Measurements from ENCODE around the gene TRIOBP. TPM values are rescaled to one million over a fixed set of nuclear protein-coding genes. Genes with fewer than 3 reads are reported as not detected.
A peak's percentile ranks its signal among the peaks of the same experiment; 100 is the strongest.
"Not testable (repeated sequence)": the region's sequence is repeated elsewhere in the genome, so short reads cannot be mapped to it uniquely, and the experiment has no call there.

Gene TRIOBP
- total and polyA plus RNA-seq, 7 donors: 51.7 to 140 (median 82.8) TPM

- Histone ChIP-seq H3K4me3 (no peak overlapping the region), H3K9me3 (no peaks in the 10 kb centered on the region), H3K4me1 (peaks cover 0 to 12% (median 10%) of the 10 kb centered on the region in 4 donors), H3K27ac (no peak overlapping the region), H3K27me3 (no peaks in the 10 kb centered on the region), H3K36me3 (no peaks in the 10 kb centered on the region)
- 69 to 72% methylated on average over 14 of the region's 14 CpGs for WGBS, 2 donors
- intact Hi-C loops (cut with DNase I): no loop called here
- no peak for DNase-seq
- TF ChIP-seq POLR2AphosphoS5 (IDR thresholded peaks at IDR 0.05) (no peak), POLR2A (IDR thresholded peaks at IDR 0.05) (no peak), CTCF (IDR thresholded peaks at IDR 0.05) (no peak), EP300 (IDR thresholded peaks at IDR 0.05) (no peak)
Observed at GRCh38 chr22:37797874-37798500, 101.1 kb downstream of the TRIOBP start.

GRCh38 chr22:37799979-37800378 is 103.1 kb downstream of the TRIOBP start:
- peaks cover 0 to 29% (median 23%) of the 10 kb centered on the region in 4 donors for H3K4me1 ChIP-seq
- DNase-seq, H3K36me3 ChIP-seq, H3K27me3 ChIP-seq, H3K9me3 ChIP-seq, H3K27ac ChIP-seq, H3K4me3 ChIP-seq: not testable (repeated sequence)
- WGBS, 2 donors: 74 to 83% methylated on average over 9 of the region's 9 CpGs
- intact Hi-C loops (cut with DNase I): loop anchor here (5.0 kb wide), 1 partner anchor 113 kb away; the partner anchor contains the start of gene NOL12

- peaks cover 0 to 46% (median 30%) of the 10 kb centered on the region in 4 donors for H3K4me1 ChIP-seq
- peak overlapping the region in 3 of 4 donors; percentile 68 to 96 (median 93) for H3K27ac ChIP-seq
- no peak for DNase-seq
- peak overlapping the region; percentile 44 to 70 (median 59) for H3K4me3 ChIP-seq
- intact Hi-C loops (cut with DNase I): loop anchor here (5.0 kb wide), 1 partner anchor 115 kb away; the partner anchor contains the start of gene NOL12
- no peaks in the 10 kb centered on the region for H3K36me3 ChIP-seq
- no peaks in the 10 kb centered on the region for H3K9me3 ChIP-seq
- TF ChIP-seq POLR2A (IDR thresholded peaks at IDR 0.05): no peak
- TF ChIP-seq EP300 (IDR thresholded peaks at IDR 0.05): no peak
- TF ChIP-seq CTCF (IDR thresholded peaks at IDR 0.05): no peak
- TF ChIP-seq POLR2AphosphoS5 (IDR thresholded peaks at IDR 0.05): no peak
- H3K27me3 ChIP-seq: no peaks in the 10 kb centered on the region
- WGBS, 2 donors: 1 to 3% methylated on average over 13 of the region's 13 CpGs
Observed at GRCh38 chr22:37801946-37802309, 105.1 kb downstream of the TRIOBP start.

GRCh38 chr22:37802310-37803194 is 105.7 kb downstream of the TRIOBP start:
- WGBS, 2 donors: 1 to 2% methylated on average over 63 of the region's 63 CpGs
- H3K4me1 ChIP-seq: peaks cover 0 to 51% (median 30%) of the 10 kb centered on the region in 4 donors
- DNase-seq: peak; percentile 83
- H3K27ac ChIP-seq: peak overlapping the region in 3 of 4 donors; percentile 68 to 96 (median 93)
- intact Hi-C loops (cut with DNase I): loop anchor here (5.0 kb wide), 1 partner anchor 115 kb away; the partner anchor contains the start of gene NOL12
- no peaks in the 10 kb centered on the region for H3K27me3 ChIP-seq
- H3K4me3 ChIP-seq: peak overlapping the region; percentile 44 to 70 (median 59)
- no peaks in the 10 kb centered on the region for H3K36me3 ChIP-seq
- no peaks in the 10 kb centered on the region for H3K9me3 ChIP-seq
- TF ChIP-seq EP300 (IDR thresholded peaks at IDR 0.05) (no peak), POLR2AphosphoS5 (IDR thresholded peaks at IDR 0.05) (peak; percentile 25 to 82 (median 72)), CTCF (IDR thresholded peaks at IDR 0.05) (no peak), POLR2A (IDR thresholded peaks at IDR 0.05) (peak; percentile 26 to 58)

GRCh38 chr22:37803195-37803638 is 106.4 kb downstream of the TRIOBP start:
- WGBS, 2 donors: 26 to 34% methylated on average over 16 of the region's 16 CpGs
- DNase-seq: no peak
- no peaks in the 10 kb centered on the region for H3K36me3 ChIP-seq
- peak overlapping the region in 3 of 4 donors; percentile 87 to 96 (median 93) for H3K27ac ChIP-seq
- peak overlapping the region in 2 of 4 donors; percentile 57 to 70 for H3K4me3 ChIP-seq
- TF ChIP-seq CTCF (IDR thresholded peaks at IDR 0.05) (no peak), EP300 (IDR thresholded peaks at IDR 0.05) (no peak), POLR2AphosphoS5 (IDR thresholded peaks at IDR 0.05) (no peak), POLR2A (IDR thresholded peaks at IDR 0.05) (no peak)
- H3K27me3 ChIP-seq: no peaks in the 10 kb centered on the region
- H3K4me1 ChIP-seq: peaks cover 0 to 55% (median 33%) of the 10 kb centered on the region in 4 donors
- H3K9me3 ChIP-seq: no peaks in the 10 kb centered on the region
- intact Hi-C loops (cut with DNase I): loop anchor here (5.0 kb wide), 1 partner anchor 116 kb away; the partner anchor contains the start of gene NOL12
